HL-60 (cell line): ENCODE results near the gene WASL.

Source experiments
- GABPA ChIP-seq: IDR thresholded peaks from 2 replicates; pipeline ENCODE4 v1.6.1; 2012; ENCODE audit warnings: low read depth
- POLR2AphosphoS5 ChIP-seq: IDR thresholded peaks from 2 replicates; pipeline ENCODE4 v1.6.1; 2012; ENCODE audit warnings: low read depth
- TF ChIP-seq, protein P1 (sequence below): IDR thresholded peaks from one replicate; pipeline ENCODE4 v1.5.1; 2011; ENCODE audit warnings: low read length, control low read depth, inconsistent platforms; ENCODE audit not compliant: insufficient read depth
- TF ChIP-seq, protein P2 (sequence below): IDR thresholded peaks from 2 replicates; pipeline ENCODE4 v1.6.1; 2012; ENCODE audit warnings: low read depth; ENCODE audit not compliant: insufficient replicate concordance

- TF ChIP-seq, protein P1, sequence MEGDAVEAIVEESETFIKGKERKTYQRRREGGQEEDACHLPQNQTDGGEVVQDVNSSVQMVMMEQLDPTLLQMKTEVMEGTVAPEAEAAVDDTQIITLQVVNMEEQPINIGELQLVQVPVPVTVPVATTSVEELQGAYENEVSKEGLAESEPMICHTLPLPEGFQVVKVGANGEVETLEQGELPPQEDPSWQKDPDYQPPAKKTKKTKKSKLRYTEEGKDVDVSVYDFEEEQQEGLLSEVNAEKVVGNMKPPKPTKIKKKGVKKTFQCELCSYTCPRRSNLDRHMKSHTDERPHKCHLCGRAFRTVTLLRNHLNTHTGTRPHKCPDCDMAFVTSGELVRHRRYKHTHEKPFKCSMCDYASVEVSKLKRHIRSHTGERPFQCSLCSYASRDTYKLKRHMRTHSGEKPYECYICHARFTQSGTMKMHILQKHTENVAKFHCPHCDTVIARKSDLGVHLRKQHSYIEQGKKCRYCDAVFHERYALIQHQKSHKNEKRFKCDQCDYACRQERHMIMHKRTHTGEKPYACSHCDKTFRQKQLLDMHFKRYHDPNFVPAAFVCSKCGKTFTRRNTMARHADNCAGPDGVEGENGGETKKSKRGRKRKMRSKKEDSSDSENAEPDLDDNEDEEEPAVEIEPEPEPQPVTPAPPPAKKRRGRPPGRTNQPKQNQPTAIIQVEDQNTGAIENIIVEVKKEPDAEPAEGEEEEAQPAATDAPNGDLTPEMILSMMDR: no peak
- no peak for TF ChIP-seq POLR2AphosphoS5
- no peak for TF ChIP-seq GABPA
- TF ChIP-seq, protein P2, sequence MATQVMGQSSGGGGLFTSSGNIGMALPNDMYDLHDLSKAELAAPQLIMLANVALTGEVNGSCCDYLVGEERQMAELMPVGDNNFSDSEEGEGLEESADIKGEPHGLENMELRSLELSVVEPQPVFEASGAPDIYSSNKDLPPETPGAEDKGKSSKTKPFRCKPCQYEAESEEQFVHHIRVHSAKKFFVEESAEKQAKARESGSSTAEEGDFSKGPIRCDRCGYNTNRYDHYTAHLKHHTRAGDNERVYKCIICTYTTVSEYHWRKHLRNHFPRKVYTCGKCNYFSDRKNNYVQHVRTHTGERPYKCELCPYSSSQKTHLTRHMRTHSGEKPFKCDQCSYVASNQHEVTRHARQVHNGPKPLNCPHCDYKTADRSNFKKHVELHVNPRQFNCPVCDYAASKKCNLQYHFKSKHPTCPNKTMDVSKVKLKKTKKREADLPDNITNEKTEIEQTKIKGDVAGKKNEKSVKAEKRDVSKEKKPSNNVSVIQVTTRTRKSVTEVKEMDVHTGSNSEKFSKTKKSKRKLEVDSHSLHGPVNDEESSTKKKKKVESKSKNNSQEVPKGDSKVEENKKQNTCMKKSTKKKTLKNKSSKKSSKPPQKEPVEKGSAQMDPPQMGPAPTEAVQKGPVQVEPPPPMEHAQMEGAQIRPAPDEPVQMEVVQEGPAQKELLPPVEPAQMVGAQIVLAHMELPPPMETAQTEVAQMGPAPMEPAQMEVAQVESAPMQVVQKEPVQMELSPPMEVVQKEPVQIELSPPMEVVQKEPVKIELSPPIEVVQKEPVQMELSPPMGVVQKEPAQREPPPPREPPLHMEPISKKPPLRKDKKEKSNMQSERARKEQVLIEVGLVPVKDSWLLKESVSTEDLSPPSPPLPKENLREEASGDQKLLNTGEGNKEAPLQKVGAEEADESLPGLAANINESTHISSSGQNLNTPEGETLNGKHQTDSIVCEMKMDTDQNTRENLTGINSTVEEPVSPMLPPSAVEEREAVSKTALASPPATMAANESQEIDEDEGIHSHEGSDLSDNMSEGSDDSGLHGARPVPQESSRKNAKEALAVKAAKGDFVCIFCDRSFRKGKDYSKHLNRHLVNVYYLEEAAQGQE: no peak
These were observed 10.4 kb downstream of the WASL start for GRCh38 chr7:123738356-123738755.
